ENCODE measurements around the gene IGF1R. TPM values are rescaled to one million over a fixed set of nuclear protein-coding genes. Genes with fewer than 3 reads are reported as not detected.
A peak's percentile ranks its signal among the peaks of the same experiment; 100 is the strongest.

IGF1R gene
- total RNA-seq, 1 donor from 2014 or later, result 97.7 TPM

DNA sequence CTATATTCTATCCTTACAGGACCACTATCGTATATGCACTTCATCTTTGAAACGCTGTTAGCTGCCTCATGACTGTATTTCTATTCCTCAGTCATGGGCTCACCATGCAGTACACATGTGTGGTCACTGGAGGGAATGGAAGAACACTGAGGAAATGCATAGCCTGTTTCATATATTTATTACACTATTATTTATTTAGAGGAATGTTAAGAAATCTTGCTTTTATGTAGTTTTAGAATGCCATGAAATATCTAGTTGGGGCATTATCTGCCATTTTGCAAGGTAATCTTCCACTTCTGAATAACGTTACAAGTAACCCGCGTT lies 155.7 kb downstream of the IGF1R start:
- DNase-seq (ENCODE audit: extremely low spot score in 2 of 2), result no peak
- Histone ChIP-seq H3K36me3 (no peaks in the 10 kb centered on the region), H3K27me3 (no peaks in the 10 kb centered on the region), H3K4me1 (peaks cover 70% of the 10 kb centered on the region), H3K27ac (no peak overlapping the region), H3K9me3 (no peaks in the 10 kb centered on the region), H3K4me3 (no peak overlapping the region)
- intact Hi-C loops (cut with DNase I), result no loop called here
- no peak for TF ChIP-seq POLR2AphosphoS5 (IDR thresholded peaks at IDR 0.05; ENCODE audit: insufficient read depth in 1 of 2, low read depth in 1 of 2)
- no peak for TF ChIP-seq POLR2A (IDR thresholded peaks at IDR 0.05)
- TF ChIP-seq, protein P1, sequence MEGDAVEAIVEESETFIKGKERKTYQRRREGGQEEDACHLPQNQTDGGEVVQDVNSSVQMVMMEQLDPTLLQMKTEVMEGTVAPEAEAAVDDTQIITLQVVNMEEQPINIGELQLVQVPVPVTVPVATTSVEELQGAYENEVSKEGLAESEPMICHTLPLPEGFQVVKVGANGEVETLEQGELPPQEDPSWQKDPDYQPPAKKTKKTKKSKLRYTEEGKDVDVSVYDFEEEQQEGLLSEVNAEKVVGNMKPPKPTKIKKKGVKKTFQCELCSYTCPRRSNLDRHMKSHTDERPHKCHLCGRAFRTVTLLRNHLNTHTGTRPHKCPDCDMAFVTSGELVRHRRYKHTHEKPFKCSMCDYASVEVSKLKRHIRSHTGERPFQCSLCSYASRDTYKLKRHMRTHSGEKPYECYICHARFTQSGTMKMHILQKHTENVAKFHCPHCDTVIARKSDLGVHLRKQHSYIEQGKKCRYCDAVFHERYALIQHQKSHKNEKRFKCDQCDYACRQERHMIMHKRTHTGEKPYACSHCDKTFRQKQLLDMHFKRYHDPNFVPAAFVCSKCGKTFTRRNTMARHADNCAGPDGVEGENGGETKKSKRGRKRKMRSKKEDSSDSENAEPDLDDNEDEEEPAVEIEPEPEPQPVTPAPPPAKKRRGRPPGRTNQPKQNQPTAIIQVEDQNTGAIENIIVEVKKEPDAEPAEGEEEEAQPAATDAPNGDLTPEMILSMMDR (IDR thresholded peaks at IDR 0.05), result no peak

DNA sequence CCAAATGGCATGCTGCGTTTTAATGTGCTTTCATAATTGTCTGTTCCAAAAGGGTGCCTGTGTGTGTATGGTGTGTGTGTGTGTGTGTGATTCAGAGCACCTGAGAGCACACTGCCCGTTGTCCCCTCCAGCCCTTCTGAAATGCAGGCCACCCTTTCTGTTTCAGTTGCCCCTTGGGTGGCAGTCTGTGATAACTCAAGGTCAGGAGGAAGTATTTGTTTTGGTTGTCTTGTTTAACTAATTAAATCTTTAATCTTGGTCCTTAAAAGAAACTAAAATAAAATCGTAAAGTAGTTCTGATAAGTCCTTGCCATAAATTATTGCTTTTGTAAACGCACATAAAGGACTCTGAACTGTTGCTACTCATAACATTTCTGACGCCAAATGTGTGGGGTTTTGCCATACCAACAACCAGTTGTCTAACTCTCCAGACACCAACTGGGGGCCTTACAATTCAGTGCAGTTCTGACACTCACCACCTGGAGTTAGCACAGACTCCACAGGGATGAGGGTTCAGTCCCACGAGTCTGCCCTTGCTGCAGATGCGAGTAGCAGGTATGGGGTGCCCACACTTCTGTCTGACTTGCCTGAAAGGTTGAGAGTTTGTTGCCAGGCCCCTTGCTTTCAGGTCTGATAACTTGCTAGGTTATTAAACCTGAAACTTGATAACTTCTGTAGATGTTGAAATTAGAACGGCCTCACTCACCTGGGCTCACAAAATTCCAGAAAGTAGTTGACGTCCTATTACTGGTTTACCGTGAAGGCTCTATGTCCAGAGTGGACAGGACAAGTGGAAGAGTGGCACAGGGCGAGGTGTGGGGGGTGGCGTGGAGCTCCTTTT lies 157.3 kb downstream of the IGF1R start:
- Histone ChIP-seq H3K4me3 (no peak overlapping the region), H3K27ac (no peak overlapping the region), H3K4me1 (peaks cover 70% of the 10 kb centered on the region), H3K36me3 (no peaks in the 10 kb centered on the region), H3K27me3 (no peaks in the 10 kb centered on the region), H3K9me3 (no peaks in the 10 kb centered on the region)
- TF ChIP-seq, protein P1 (IDR thresholded peaks at IDR 0.05), result no peak
- no peak for TF ChIP-seq POLR2AphosphoS5 (IDR thresholded peaks at IDR 0.05; ENCODE audit: insufficient read depth in 1 of 2, low read depth in 1 of 2)
- TF ChIP-seq POLR2A (IDR thresholded peaks at IDR 0.05), result no peak
- intact Hi-C loops (cut with DNase I), result no loop called here
- peak in 1 of 2 donors; percentile 75 for DNase-seq (ENCODE audit: extremely low spot score in 2 of 2)

DNA sequence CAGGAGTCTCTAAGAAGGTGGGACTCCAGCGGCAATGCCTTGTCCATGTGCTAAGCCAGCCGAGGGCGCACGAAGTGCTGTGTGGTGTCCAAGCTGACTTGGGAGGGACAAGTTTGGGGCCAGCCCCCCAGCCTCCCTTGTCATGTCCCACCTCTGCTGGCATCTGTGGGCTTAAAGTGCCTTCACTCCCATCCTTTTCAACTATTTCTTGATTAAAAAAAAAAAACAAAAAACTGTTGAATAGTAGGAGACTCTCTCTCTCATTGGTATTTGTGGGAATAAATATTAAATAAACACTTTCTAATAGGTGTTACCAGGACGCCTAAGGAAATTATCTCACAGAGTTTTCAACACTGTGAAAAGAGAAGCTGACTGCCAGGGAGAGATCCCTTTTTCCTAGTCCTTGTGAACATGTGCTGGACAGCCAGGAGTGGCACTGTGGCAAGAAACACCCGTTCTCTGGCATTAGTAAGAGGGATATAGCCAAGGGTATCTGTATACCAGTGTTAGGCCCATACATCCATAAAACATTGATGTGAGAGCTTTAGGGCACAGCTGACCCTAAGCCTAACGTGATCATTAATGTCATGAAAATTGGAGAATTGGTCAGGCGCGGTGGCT lies 158.0 kb downstream of the IGF1R start:
- no peaks in the 10 kb centered on the region for H3K27me3 ChIP-seq
- intact Hi-C loops (cut with DNase I), result no loop called here
- H3K4me1 ChIP-seq, result peaks cover 62% of the 10 kb centered on the region
- no peaks in the 10 kb centered on the region for H3K36me3 ChIP-seq
- no peak overlapping the region for H3K4me3 ChIP-seq
- DNase-seq (ENCODE audit: extremely low spot score in 2 of 2), result no peak
- TF ChIP-seq POLR2AphosphoS5 (IDR thresholded peaks at IDR 0.05; ENCODE audit: insufficient read depth in 1 of 2, low read depth in 1 of 2) (no peak), POLR2A (IDR thresholded peaks at IDR 0.05) (no peak)
- TF ChIP-seq, protein P1 (IDR thresholded peaks at IDR 0.05), result no peak
- peak overlapping the region; percentile 2 for H3K27ac ChIP-seq
- no peaks in the 10 kb centered on the region for H3K9me3 ChIP-seq

DNA sequence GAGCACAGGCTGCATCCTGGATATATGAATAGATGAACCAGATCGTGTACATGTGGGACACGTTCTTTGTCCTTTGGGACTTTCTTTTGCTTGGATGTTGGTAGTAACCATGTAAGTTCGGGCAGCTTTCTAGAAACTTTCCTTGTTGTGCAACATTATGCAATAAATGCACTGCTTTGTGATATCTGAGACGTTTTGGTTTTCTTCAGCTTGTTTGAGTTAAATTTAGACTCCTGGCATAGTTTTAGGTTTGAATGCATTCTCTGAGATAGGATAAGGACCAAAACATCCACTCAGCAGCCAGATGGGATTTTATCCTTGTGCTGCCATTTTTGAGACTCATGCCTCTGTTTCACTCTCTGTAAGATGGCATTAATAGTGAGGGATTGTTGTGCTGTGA lies 158.9 kb downstream of the IGF1R start:
- H3K4me3 ChIP-seq, result no peak overlapping the region
- TF ChIP-seq POLR2AphosphoS5 (IDR thresholded peaks at IDR 0.05; ENCODE audit: insufficient read depth in 1 of 2, low read depth in 1 of 2) (no peak), POLR2A (IDR thresholded peaks at IDR 0.05) (no peak)
- TF ChIP-seq, protein P1 (IDR thresholded peaks at IDR 0.05), result no peak
- DNase-seq (ENCODE audit: extremely low spot score in 2 of 2), result no peak
- peak overlapping the region; percentile 2 for H3K27ac ChIP-seq
- peaks cover 53% of the 10 kb centered on the region for H3K4me1 ChIP-seq
- intact Hi-C loops (cut with DNase I), result no loop called here
- no peaks in the 10 kb centered on the region for H3K27me3 ChIP-seq
- H3K36me3 ChIP-seq, result no peaks in the 10 kb centered on the region
- H3K9me3 ChIP-seq, result no peaks in the 10 kb centered on the region

DNA sequence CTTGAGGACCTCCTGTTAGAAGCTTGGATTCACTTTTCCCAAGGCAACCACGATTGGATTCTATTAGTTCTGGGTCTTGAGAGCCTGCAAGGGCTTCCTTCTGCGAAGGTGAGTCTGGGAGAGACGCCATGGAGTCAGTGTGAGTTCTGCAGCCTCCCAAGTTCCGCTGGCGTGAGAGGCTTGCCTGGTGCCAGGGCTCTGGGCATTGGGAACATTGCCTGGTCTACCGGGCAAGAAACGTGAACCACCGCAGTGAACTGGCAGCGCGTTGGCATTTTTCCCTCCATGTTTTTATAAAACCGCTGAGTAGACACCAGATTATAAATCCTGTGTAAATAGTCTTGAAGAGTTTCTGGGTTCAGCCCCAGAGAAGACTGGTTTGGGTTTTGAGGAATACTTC lies 160.9 kb downstream of the IGF1R start:
- no peak for DNase-seq (ENCODE audit: extremely low spot score in 2 of 2)
- TF ChIP-seq POLR2AphosphoS5 (IDR thresholded peaks at IDR 0.05; ENCODE audit: insufficient read depth in 1 of 2, low read depth in 1 of 2), result no peak
- TF ChIP-seq, protein P1 (IDR thresholded peaks at IDR 0.05), result no peak
- no peak for TF ChIP-seq POLR2A (IDR thresholded peaks at IDR 0.05)
- Histone ChIP-seq H3K4me1 (peaks cover 51% of the 10 kb centered on the region), H3K27me3 (no peaks in the 10 kb centered on the region), H3K4me3 (no peak overlapping the region), H3K36me3 (no peaks in the 10 kb centered on the region), H3K27ac (no peak overlapping the region), H3K9me3 (no peaks in the 10 kb centered on the region)
- intact Hi-C loops (cut with DNase I), result no loop called here
